ENCODE results near the gene MSS51. TPM values are rescaled to one million over a fixed set of nuclear protein-coding genes. Genes with fewer than 3 reads are reported as not detected.

The MSS51 gene
- total and polyA plus RNA-seq, 7 donors: 2.0 to 253 (median 17.0) TPM

DNA sequence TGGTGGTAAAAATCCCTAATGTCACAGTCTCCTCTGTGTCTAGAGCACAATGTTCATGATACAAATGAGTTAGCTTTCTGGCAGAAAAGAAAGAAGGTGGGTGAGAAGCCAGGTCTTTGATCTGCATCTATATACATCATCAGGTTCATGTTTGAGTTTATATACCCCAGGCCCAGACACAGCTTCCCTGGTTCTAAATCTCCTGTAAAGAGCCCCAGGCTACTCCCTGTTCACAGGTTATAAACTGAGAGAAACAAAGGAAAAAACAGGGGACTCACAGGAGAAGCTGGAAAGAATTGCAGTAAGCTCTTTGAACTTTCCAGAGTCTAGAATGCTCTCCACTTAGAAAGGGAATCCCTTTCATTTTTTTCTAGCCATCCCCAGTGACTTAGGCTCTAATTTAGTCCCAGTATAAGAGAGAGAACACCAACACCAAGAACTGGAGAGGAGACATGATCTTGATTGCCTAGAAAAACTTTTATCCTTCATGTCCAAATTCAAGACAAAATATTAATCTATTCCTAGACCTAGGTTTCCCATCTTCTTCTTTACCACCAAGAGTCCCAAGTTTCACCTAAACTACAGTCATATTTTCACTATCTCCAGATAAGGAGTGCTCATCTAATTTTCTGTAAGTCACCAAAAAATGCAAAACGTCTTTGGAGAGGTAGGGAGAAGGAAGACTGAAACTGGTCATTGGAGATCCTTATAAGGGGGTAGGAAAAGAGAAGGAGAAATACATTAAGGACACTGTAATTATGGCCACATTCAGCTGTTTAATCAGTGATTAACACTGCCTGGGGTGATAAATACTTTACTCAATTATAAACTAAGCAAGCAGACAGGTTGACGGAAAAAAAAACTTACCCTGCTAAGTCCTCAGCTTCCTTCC, 469 bp downstream of the MSS51 start:
- TF ChIP-seq, protein P1, sequence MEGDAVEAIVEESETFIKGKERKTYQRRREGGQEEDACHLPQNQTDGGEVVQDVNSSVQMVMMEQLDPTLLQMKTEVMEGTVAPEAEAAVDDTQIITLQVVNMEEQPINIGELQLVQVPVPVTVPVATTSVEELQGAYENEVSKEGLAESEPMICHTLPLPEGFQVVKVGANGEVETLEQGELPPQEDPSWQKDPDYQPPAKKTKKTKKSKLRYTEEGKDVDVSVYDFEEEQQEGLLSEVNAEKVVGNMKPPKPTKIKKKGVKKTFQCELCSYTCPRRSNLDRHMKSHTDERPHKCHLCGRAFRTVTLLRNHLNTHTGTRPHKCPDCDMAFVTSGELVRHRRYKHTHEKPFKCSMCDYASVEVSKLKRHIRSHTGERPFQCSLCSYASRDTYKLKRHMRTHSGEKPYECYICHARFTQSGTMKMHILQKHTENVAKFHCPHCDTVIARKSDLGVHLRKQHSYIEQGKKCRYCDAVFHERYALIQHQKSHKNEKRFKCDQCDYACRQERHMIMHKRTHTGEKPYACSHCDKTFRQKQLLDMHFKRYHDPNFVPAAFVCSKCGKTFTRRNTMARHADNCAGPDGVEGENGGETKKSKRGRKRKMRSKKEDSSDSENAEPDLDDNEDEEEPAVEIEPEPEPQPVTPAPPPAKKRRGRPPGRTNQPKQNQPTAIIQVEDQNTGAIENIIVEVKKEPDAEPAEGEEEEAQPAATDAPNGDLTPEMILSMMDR (IDR thresholded peaks at IDR 0.05): no peak
- H3K27ac ChIP-seq: peak overlapping the region; percentile 78
- no peaks in the 10 kb centered on the region for H3K27me3 ChIP-seq (ENCODE audit: insufficient read depth in 3 of 3, low read length in 2 of 3)
- H3K4me1 ChIP-seq: peaks cover 30% of the 10 kb centered on the region
- ATAC-seq: peak; percentile 37 to 79 (median 68)
- peaks cover 2 to 46% of the 10 kb centered on the region in 2 donors for H3K36me3 ChIP-seq (ENCODE audit: insufficient read depth in 1 of 2, low read depth in 1 of 2)
- intact Hi-C loops (cut with DNase I): loop anchor here in 1 of 2 donors (5.0 kb wide), 2 partner anchors 34 to 59 kb away; no protein-coding TSS in a partner anchor
- WGBS, 3 donors: 26 to 36% (median 27%) methylated on average over 2 of the region's 2 CpGs
- H3K9me3 ChIP-seq: no peaks in the 10 kb centered on the region
- H3K4me3 ChIP-seq: peak overlapping the region; percentile 70
- no peak for DNase-seq

DNA sequence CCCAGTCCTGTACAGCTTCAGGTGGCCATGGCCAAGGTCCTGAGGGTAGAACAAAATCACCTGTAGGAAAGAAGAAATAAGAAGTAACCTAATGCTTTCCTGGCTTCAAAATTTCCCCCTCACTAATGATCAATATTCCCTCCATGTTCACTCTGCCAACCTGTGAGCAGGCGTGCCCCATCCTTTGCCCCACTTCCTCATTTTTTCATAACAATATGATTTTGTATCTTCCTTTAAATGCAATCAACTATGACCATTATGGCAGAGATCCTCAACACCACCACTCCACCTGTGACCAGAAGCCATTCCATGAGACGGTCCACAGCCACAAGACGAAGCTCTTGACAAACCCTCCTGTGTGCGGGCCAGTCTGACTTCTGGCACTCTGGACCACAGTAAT, 7.0 kb downstream of the MSS51 start:
- H3K27ac ChIP-seq: peak overlapping the region; percentile 6
- H3K4me3 ChIP-seq: no peak overlapping the region
- intact Hi-C loops (cut with DNase I): no loop called here
- TF ChIP-seq, protein P1 (IDR thresholded peaks at IDR 0.05): no peak
- 92 to 97% (median 97%) methylated on average over 4 of the region's 4 CpGs for WGBS, 3 donors
- no peaks in the 10 kb centered on the region for H3K9me3 ChIP-seq
- H3K4me1 ChIP-seq: peaks cover 17% of the 10 kb centered on the region
- H3K27me3 ChIP-seq (ENCODE audit: insufficient read depth in 3 of 3, low read length in 2 of 3): no peaks in the 10 kb centered on the region
- ATAC-seq: no peak
- peaks cover 12 to 87% of the 10 kb centered on the region in 2 donors for H3K36me3 ChIP-seq (ENCODE audit: insufficient read depth in 1 of 2, low read depth in 1 of 2)
- no peak for DNase-seq

DNA sequence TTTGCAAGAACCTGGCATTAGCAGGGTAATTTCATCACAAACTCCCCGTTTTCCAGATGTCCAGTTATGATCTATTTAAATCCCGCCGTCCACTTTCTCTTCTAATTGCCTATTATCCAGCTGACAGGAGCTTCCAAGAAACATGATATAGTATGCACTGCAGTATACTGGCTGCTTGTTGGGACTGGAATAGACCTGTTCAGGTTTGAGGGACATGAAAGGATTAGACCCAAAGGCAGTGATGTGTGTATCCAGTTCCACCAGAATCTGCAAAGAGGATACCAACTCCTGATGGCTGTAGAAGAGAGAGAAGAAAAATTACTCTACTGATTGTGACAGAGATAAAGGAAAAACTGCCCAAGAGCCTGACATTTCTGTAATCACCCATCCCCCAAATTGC, 8.9 kb downstream of the MSS51 start:
- WGBS, 3 donors: 25 to 56% (median 32%) methylated on average over 3 of the region's 3 CpGs
- H3K4me3 ChIP-seq: no peak overlapping the region
- intact Hi-C loops (cut with DNase I): loop anchor here in 1 of 2 donors (5.0 kb wide), 1 partner anchor 43 kb away; no protein-coding TSS in a partner anchor
- TF ChIP-seq, protein P1 (IDR thresholded peaks at IDR 0.05): no peak
- ATAC-seq (peak in 1 of 4 donors; percentile 46), DNase-seq (no peak)
- H3K27ac ChIP-seq: no peak overlapping the region
- peaks cover 16% of the 10 kb centered on the region for H3K4me1 ChIP-seq
- peaks cover 12 to 95% of the 10 kb centered on the region in 2 donors for H3K36me3 ChIP-seq (ENCODE audit: insufficient read depth in 1 of 2, low read depth in 1 of 2)
- H3K9me3 ChIP-seq: no peaks in the 10 kb centered on the region
- no peaks in the 10 kb centered on the region for H3K27me3 ChIP-seq (ENCODE audit: insufficient read depth in 3 of 3, low read length in 2 of 3)

DNA sequence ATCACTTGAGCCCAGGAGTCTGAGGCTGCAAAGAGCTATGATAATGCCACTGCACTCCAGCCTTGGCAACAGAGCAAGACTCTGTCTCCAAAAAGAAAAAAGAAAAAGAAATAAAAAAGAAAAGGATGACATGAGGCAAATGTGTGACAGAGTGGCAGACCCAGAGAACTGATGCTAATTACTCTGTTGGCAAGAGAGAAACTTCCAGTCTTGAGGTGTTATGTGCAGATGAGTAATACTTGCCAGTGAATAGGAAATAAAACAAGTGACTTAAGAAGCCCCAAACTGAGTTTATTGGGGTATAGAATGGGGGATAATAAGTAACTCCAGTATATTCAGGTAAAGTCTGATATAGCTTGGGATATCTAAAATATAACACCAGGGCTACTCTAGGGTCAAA, 10.1 kb downstream of the MSS51 start:
- ATAC-seq (no peak), DNase-seq (no peak)
- intact Hi-C loops (cut with DNase I): loop anchor here in 1 of 2 donors (5.0 kb wide), 1 partner anchor 44 kb away; no protein-coding TSS in a partner anchor
- H3K27ac ChIP-seq: peak overlapping the region; percentile 5
- H3K4me1 ChIP-seq: peaks cover 16% of the 10 kb centered on the region
- H3K36me3 ChIP-seq (ENCODE audit: insufficient read depth in 1 of 2, low read depth in 1 of 2): peaks cover 12 to 83% of the 10 kb centered on the region in 2 donors
- TF ChIP-seq, protein P1 (IDR thresholded peaks at IDR 0.05): no peak
- no peaks in the 10 kb centered on the region for H3K27me3 ChIP-seq (ENCODE audit: insufficient read depth in 3 of 3, low read length in 2 of 3)
- no peak overlapping the region for H3K4me3 ChIP-seq
- H3K9me3 ChIP-seq: no peaks in the 10 kb centered on the region
